Measurements from ENCODE around the gene RHOA. TPM values are rescaled to one million over a fixed set of nuclear protein-coding genes. Genes with fewer than 3 reads are reported as not detected.
"Not testable (repeated sequence)": the region's sequence is repeated elsewhere in the genome, so short reads cannot be mapped to it uniquely, and the experiment has no call there.

RHOA gene
- total and polyA plus RNA-seq, 2 of the 8 experiments (the other 6 are each of a cell fraction or from before 2014, with no cell fraction given): 176 to 397 TPM

- FAIRE-seq; H2AFZ ChIP-seq (ENCODE audit: low read length); H3K4me2 ChIP-seq (ENCODE audit: insufficient read depth in 1 of 2, low read depth in 2 of 2, low read length in 2 of 2); H2BK15ac ChIP-seq (ENCODE audit: low read length); H3K23me2 ChIP-seq (ENCODE audit: low read depth, low read length); H4K91ac ChIP-seq (replicated peaks; ENCODE audit: insufficient read length, low read length); H3K56ac ChIP-seq (replicated peaks; ENCODE audit: insufficient read length, low read depth, low read length); H4K5ac ChIP-seq (ENCODE audit: insufficient read length, low read depth, low read length); H2AK5ac ChIP-seq (ENCODE audit: low read depth, low read length); H2BK20ac ChIP-seq (ENCODE audit: low read length); H2BK120ac ChIP-seq (replicated peaks; ENCODE audit: low read depth, low read length); H3K4me3 ChIP-seq (ENCODE audit: extremely low read depth in 1 of 4, insufficient read depth in 2 of 4, low read depth in 3 of 4, low read length in 4 of 4); H3K14ac ChIP-seq (ENCODE audit: insufficient read length); H3K9ac ChIP-seq (replicated peaks in 1 of 4; ENCODE audit: extremely low read depth in 1 of 4, low read depth in 3 of 4, low read length in 3 of 4); H3K4ac ChIP-seq (replicated peaks; ENCODE audit: insufficient read length, low read depth, low read length); H3K18ac ChIP-seq (ENCODE audit: extremely low read depth, low read length); H3K27me3 ChIP-seq (replicated peaks in 1 of 4; ENCODE audit: control insufficient read depth in 3 of 4, extremely low read depth in 1 of 4, insufficient read depth in 3 of 4, low read length in 3 of 4); DNase-seq (ENCODE audit: low read depth in 1 of 2, low spot score in 2 of 2); H4K8ac ChIP-seq (ENCODE audit: extremely low read depth, insufficient read depth, low read length); H3K23ac ChIP-seq (ENCODE audit: insufficient read length); H2BK5ac ChIP-seq (ENCODE audit: low read depth, low read length); H3K36me3 ChIP-seq (ENCODE audit: control insufficient read depth in 2 of 4, insufficient read depth in 4 of 4, low read length in 3 of 4); H2BK12ac ChIP-seq (ENCODE audit: low read depth, low read length); H3K9me3 ChIP-seq (ENCODE audit: insufficient read depth in 2 of 2, low read depth in 1 of 2, low read length in 1 of 2); H3K4me1 ChIP-seq (replicated peaks in 1 of 4; ENCODE audit: control insufficient read depth in 3 of 4, insufficient read depth in 4 of 4, low read length in 3 of 4); CTCF ChIA-PET (ENCODE audit: partially characterized antibody); H3K27ac ChIP-seq (ENCODE audit: low read depth, low read length): not testable (repeated sequence)
- Histone ChIP-seq H3K79me1 (ENCODE audit: low read depth, low read length) (peaks cover 13% of the 10 kb centered on the region), H4K20me1 (replicated peaks in 1 of 2; ENCODE audit: control insufficient read depth in 1 of 2, insufficient read depth in 2 of 2, low read length in 2 of 2) (peaks cover 21 to 23% of the 10 kb centered on the region in 2 experiments), H3K79me2 (ENCODE audit: control insufficient read depth in 1 of 2, insufficient read depth in 2 of 2, low read length in 2 of 2) (peaks cover 46 to 98% of the 10 kb centered on the region in 2 experiments)
- WGBS, 2 experiments (ENCODE audit: extremely low coverage in 1 of 2, insufficient coverage in 1 of 2, insufficient read length in 1 of 2, insufficient replicate concordance in 2 of 2, low coverage in 1 of 2, low lambda C conversion rate in 2 of 2, missing lambda C conversion rate in 1 of 2): 89% methylated on average over 9 of the region's 9 CpGs; no CpG with 5 or more reads in 1 of the 2 experiments
- POLR2A ChIA-PET (ENCODE audit: partially characterized antibody): interaction anchor here (0.6 to 1.2 kb wide), 3 partner anchors 10 to 209 kb away, joined by 3 to 8 read pairs (median 5); partner anchors contain the start of gene GPX1
These were observed 6.2 kb downstream of the RHOA start for GRCh38 chr3:49405570-49405969.
